Mammary epithelial cell (primary cell): ENCODE results near the gene FOXR1.

ENCODE experiments used
- EZH2 ChIP-seq: IDR thresholded peaks from 2 replicates; pipeline ENCODE4 v1.6.1; 2012; ENCODE audit warnings: low read length, inconsistent platforms, borderline replicate concordance
- TF ChIP-seq, protein P1 (sequence below), 2 donors: IDR thresholded peaks in 1 of 2; conservative IDR thresholded peaks in 1 of 2; 2 replicates each; pipeline ENCODE4 v1.5.1; 2011 to 2012; ENCODE audit warnings: inconsistent platforms in 2 of 2, low read length in 2 of 2, mild to moderate bottlenecking in 2 of 2, control low read depth in 1 of 2, low read depth in 1 of 2; ENCODE audit not compliant: insufficient read depth in 1 of 2; ENCODE audit errors: extremely low read depth in 1 of 2

DNA sequence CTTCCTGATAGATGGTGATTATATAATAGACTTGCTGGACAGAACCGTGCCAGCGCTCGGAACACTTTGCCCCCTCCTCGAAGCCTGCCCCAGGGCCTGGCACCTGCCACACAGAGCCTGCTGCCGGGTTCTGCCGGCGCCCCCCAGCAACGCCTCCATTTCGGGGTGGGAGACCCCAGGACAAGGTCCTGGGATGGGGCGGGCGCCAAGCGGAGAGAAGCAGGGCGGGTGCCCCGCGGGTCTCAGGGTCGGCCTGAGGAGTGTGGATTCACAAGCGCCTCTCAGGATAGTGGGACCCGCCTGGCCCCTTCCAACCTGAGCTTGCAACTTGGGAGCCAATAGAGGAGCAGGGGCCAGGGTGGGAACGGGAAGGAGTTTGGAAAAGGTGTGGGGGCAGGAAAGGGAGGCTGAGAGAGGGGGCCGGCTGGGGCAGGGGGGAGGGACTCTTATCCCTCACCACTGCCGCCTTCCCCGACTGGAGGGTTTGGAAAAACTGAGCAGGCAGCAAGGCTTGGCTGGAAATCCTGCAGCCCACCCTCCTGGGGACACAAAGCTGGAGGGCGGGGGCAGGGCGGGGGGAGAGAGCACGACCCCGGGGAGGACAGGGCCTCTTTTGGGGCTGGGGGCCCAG lies 42.6 kb upstream of the FOXR1 start:
- TF ChIP-seq, protein P1, sequence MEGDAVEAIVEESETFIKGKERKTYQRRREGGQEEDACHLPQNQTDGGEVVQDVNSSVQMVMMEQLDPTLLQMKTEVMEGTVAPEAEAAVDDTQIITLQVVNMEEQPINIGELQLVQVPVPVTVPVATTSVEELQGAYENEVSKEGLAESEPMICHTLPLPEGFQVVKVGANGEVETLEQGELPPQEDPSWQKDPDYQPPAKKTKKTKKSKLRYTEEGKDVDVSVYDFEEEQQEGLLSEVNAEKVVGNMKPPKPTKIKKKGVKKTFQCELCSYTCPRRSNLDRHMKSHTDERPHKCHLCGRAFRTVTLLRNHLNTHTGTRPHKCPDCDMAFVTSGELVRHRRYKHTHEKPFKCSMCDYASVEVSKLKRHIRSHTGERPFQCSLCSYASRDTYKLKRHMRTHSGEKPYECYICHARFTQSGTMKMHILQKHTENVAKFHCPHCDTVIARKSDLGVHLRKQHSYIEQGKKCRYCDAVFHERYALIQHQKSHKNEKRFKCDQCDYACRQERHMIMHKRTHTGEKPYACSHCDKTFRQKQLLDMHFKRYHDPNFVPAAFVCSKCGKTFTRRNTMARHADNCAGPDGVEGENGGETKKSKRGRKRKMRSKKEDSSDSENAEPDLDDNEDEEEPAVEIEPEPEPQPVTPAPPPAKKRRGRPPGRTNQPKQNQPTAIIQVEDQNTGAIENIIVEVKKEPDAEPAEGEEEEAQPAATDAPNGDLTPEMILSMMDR (conservative IDR thresholded peaks at IDR 0.05 in 1 of 2, IDR thresholded peaks at IDR 0.05 in 1 of 2; ENCODE audit: extremely low read depth in 1 of 2, insufficient read depth in 1 of 2, low read depth in 1 of 2, low read length in 2 of 2): peak in 1 of 2 donors; percentile 8
- TF ChIP-seq EZH2: no peak
